GM21515 (cell line): Measurements from ENCODE around the gene SEPTIN12.

ENCODE experiments used
- ATAC-seq: cut with Tn5 transposase; IDR thresholded peaks from one replicate; pipeline ENCODE4 v1.9.1; 2021; ENCODE audit not compliant: unreplicated experiment

The SEPTIN12 gene

GRCh38 chr16:4734063-4734729 lies 53.9 kb downstream of the SEPTIN12 start, which contains the start of the genes ANKS3 and DNAAF8:
Gene ANKS3, minus strand, starts transcription at chr16:4734271. Its CDS starts 4,122 bp downstream, at chr16:4730149.
Gene DNAAF8, plus strand, starts transcription at chr16:4734537. Its CDS starts 1,978 bp downstream, at chr16:4736515.
- peak; percentile 63 for ATAC-seq

- ATAC-seq: no peak
These were observed 54.4 kb downstream of the SEPTIN12 start for GRCh38 chr16:4733747-4734062.

GRCh38 chr16:4733211-4733742 lies 54.9 kb downstream of the SEPTIN12 start:
- ATAC-seq: no peak

- ATAC-seq: no peak
These were observed 58.3 kb downstream of the SEPTIN12 start for GRCh38 chr16:4729876-4730275.

GRCh38 chr16:4728676-4729075 lies 59.5 kb downstream of the SEPTIN12 start:
- no peak for ATAC-seq
